H9 (cell line): ENCODE results near the gene ALG2. TPM values are rescaled to one million over a fixed set of nuclear protein-coding genes. Genes with fewer than 3 reads are reported as not detected.

Experiments
- DNase-seq: peaks from one replicate; pipeline ENCODE4 v3.0.0-alpha.2; 2017
- H2AFZ ChIP-seq: one replicate; pipeline ENCODE4 v1.6.1; 2013; ENCODE audit warnings: mild to moderate bottlenecking, low read length, control low read depth, moderate library complexity
- H2AK5ac ChIP-seq: 2 replicates; pipeline ENCODE4 v1.6.1; 2013; ENCODE audit warnings: low read length, control low read depth, mixed read lengths; ENCODE audit not compliant: insufficient read length
- H2BK120ac ChIP-seq: one replicate; pipeline ENCODE4 v1.6.1; 2013; ENCODE audit warnings: low read depth, mild to moderate bottlenecking, low read length, control low read depth, inconsistent platforms; ENCODE audit not compliant: poor library complexity, severe bottlenecking
- H2BK12ac ChIP-seq: 2 replicates; pipeline ENCODE4 v1.6.1; 2013; ENCODE audit warnings: low read length, control low read depth, mixed read lengths, low read depth; ENCODE audit not compliant: insufficient read length
- H2BK15ac ChIP-seq: 2 replicates; pipeline ENCODE4 v1.6.1; 2013; ENCODE audit warnings: low read depth, low read length, control low read depth
- H2BK20ac ChIP-seq: one replicate; pipeline ENCODE4 v1.6.1; 2013; ENCODE audit warnings: low read depth, mild to moderate bottlenecking, low read length, control low read depth, inconsistent platforms; ENCODE audit not compliant: poor library complexity, severe bottlenecking
- H2BK5ac ChIP-seq: 2 replicates; pipeline ENCODE4 v1.6.1; 2013; ENCODE audit warnings: low read length, control low read depth, mixed read lengths; ENCODE audit not compliant: insufficient read length
- H3K14ac ChIP-seq: 2 replicates; pipeline ENCODE4 v1.6.1; 2013; ENCODE audit warnings: low read length, control low read depth; ENCODE audit not compliant: insufficient read depth
- H3K18ac ChIP-seq: 2 replicates; pipeline ENCODE4 v1.6.1; 2013; ENCODE audit warnings: low read depth, mild to moderate bottlenecking, mixed read lengths, low read length, control low read depth; ENCODE audit not compliant: insufficient read length
- H3K23ac ChIP-seq: 2 replicates; pipeline ENCODE4 v1.6.1; 2013; ENCODE audit warnings: low read length, control low read depth, mixed read lengths, low read depth; ENCODE audit not compliant: insufficient read length
- H3K23me2 ChIP-seq: 2 replicates; pipeline ENCODE4 v1.6.1; 2013; ENCODE audit warnings: low read depth, mild to moderate bottlenecking, mixed read lengths, low read length, control low read depth; ENCODE audit not compliant: insufficient read length, poor library complexity, severe bottlenecking
- H3K27ac ChIP-seq: 2 replicates; pipeline ENCODE4 v1.5.1; 2013; ENCODE audit warnings: low read length, control low read depth, mixed read lengths, low read depth; ENCODE audit not compliant: insufficient read length
- H3K27me3 ChIP-seq: 2 replicates; pipeline ENCODE4 v1.6.1; 2013; ENCODE audit warnings: low read length, control low read depth, inconsistent platforms; ENCODE audit not compliant: insufficient read depth
- H3K4ac ChIP-seq: 2 replicates; pipeline ENCODE4 v1.6.1; 2013; ENCODE audit warnings: low read depth, mild to moderate bottlenecking, control low read depth, inconsistent platforms, low read length, moderate library complexity
- H3K4me1 ChIP-seq: 2 replicates; pipeline ENCODE4 v1.6.1; 2013; ENCODE audit warnings: low read length, control low read depth, inconsistent platforms; ENCODE audit not compliant: insufficient read depth
- H3K4me2 ChIP-seq: 2 replicates; pipeline ENCODE4 v1.6.1; 2013; ENCODE audit warnings: low read length, control low read depth, mixed read lengths; ENCODE audit not compliant: insufficient read length, insufficient read depth
- H3K56ac ChIP-seq: 2 replicates; pipeline ENCODE4 v1.6.1; 2013; ENCODE audit warnings: low read depth, mild to moderate bottlenecking, mixed read lengths, low read length, control low read depth; ENCODE audit not compliant: insufficient read length
- H3K79me1 ChIP-seq: 2 replicates; pipeline ENCODE4 v1.6.1; 2013; ENCODE audit warnings: low read depth, mild to moderate bottlenecking, moderate library complexity, low read length, control low read depth, inconsistent platforms; ENCODE audit not compliant: insufficient read depth, poor library complexity, severe bottlenecking
- H3K79me2 ChIP-seq: 2 replicates; pipeline ENCODE4 v1.6.1; 2013; ENCODE audit warnings: low read length, control low read depth, inconsistent platforms; ENCODE audit not compliant: insufficient read depth
- H3K9ac ChIP-seq: 2 replicates; pipeline ENCODE4 v1.6.1; 2013; ENCODE audit warnings: low read length, control low read depth, mixed read lengths; ENCODE audit not compliant: insufficient read length; ENCODE audit errors: extremely low read depth
- H3K9me3 ChIP-seq: one replicate; pipeline ENCODE4 v1.6.1; 2013; ENCODE audit warnings: low read depth, low read length, inconsistent platforms; ENCODE audit not compliant: control insufficient read depth
- H3T11ph ChIP-seq: one replicate; pipeline ENCODE4 v1.6.1; 2013; ENCODE audit warnings: mild to moderate bottlenecking, low read length, control low read depth, inconsistent platforms
- H4K20me1 ChIP-seq: one replicate; pipeline ENCODE4 v1.6.1; 2013; ENCODE audit not compliant: control insufficient read depth, insufficient read length, insufficient read depth
- H4K5ac ChIP-seq: 2 replicates; pipeline ENCODE4 v1.6.1; 2013; ENCODE audit warnings: low read depth, mild to moderate bottlenecking, mixed read lengths, low read length, control low read depth; ENCODE audit not compliant: insufficient read length
- H4K8ac ChIP-seq: replicated peaks from 2 replicates; pipeline ENCODE4 v1.6.1; 2013; ENCODE audit warnings: low read length, control low read depth, mixed read lengths, low read depth; ENCODE audit not compliant: insufficient read length
- H4K91ac ChIP-seq: 2 replicates; pipeline ENCODE4 v1.6.1; 2013; ENCODE audit warnings: low read depth, mild to moderate bottlenecking, moderate library complexity, mixed read lengths, low read length, control low read depth; ENCODE audit not compliant: insufficient read length
- H3K27ac Mint-ChIP-seq, 3 experiments: 2 replicates in 2 of 3; 3 replicates in 1 of 3; pipeline ENCODE4 v1.8.0; 2020 to 2021; ENCODE audit warnings: mixed read lengths in 3 of 3, mild to moderate bottlenecking in 1 of 3, moderate library complexity in 1 of 3
- H3K27me3 Mint-ChIP-seq: 2 replicates; pipeline ENCODE4 v1.8.0; 2021; ENCODE audit warnings: low read depth, mild to moderate bottlenecking, moderate library complexity, mixed read lengths
- H3K36me3 Mint-ChIP-seq, 3 experiments: 2 replicates in 2 of 3; 3 replicates in 1 of 3; pipeline ENCODE4 v1.8.0; 2020 to 2021; ENCODE audit warnings: low read depth in 3 of 3, mixed read lengths in 3 of 3; ENCODE audit not compliant: insufficient read depth in 1 of 3
- H3K4me1 Mint-ChIP-seq, 2 experiments: 2 replicates each; pipeline ENCODE4 v1.8.0; 2020; ENCODE audit warnings: mixed read lengths in 2 of 2
- H3K4me3 Mint-ChIP-seq, 2 experiments: 2 replicates in 1 of 2; 3 replicates in 1 of 2; pipeline ENCODE4 v1.8.0; 2020 to 2021; ENCODE audit warnings: mild to moderate bottlenecking in 2 of 2, mixed read lengths in 2 of 2, moderate library complexity in 1 of 2
- H3K9me3 Mint-ChIP-seq, 2 experiments: 2 replicates in 1 of 2; 3 replicates in 1 of 2; pipeline ENCODE4 v1.8.0; 2020; ENCODE audit warnings: mild to moderate bottlenecking in 2 of 2, mixed read lengths in 2 of 2, moderate library complexity in 1 of 2
- WGBS: extraction: QIAGEN DNeasy Blood & Tissue Kit; methylation state at CpG from one replicate; pipeline ENCODE4 v1.1.7; 2013; ENCODE audit warnings: missing lambda C conversion rate, low lambda C conversion rate, mixed read lengths; ENCODE audit not compliant: insufficient read length; ENCODE audit errors: extremely low coverage; 5-methylcytosine and 5-hydroxymethylcytosine counted together
- total RNA-seq: library from RNA; stranded (reverse); gene quantifications from 2 replicates; pipeline ENCODE4 v1.2.1, GENCODE V29; 2021
- TF ChIP-seq, protein P1 (sequence below): fragments of 200-600 bp; sonication (generic); conservative IDR thresholded peaks from 3 replicates; pipeline ENCODE4 v1.8.0; 2021; ENCODE audit warnings: antibody characterized with exemption, mild to moderate bottlenecking

Gene ALG2
- total RNA-seq, 1 experiment from 2014 or later = 30.1 TPM

GRCh38 chr9:99169086-99169485, 52.7 kb downstream of the ALG2 start:
- peaks cover 60 to 83% of the 10 kb centered on the region in 2 experiments for H3K4me1 Mint-ChIP-seq
- no peak for DNase-seq

More at GRCh38 chr9:99169086-99169485, 52.7 kb downstream of the ALG2 start:
- H4K8ac ChIP-seq = no peak overlapping the region
- H4K91ac ChIP-seq = no peak overlapping the region
- H3K18ac ChIP-seq = no peak overlapping the region
- H2BK12ac ChIP-seq = no peak overlapping the region
- no peak overlapping the region for H4K5ac ChIP-seq
- H3K27me3 ChIP-seq = no peaks in the 10 kb centered on the region
- H2AFZ ChIP-seq = no peak overlapping the region
- no peaks in the 10 kb centered on the region for H3K9me3 ChIP-seq
- Mint-ChIP-seq H3K9me3 (peaks cover 0 to 2% of the 10 kb centered on the region in 2 experiments; a peak in 1 of 5 replicates), H3K4me3 (0 out of 5 replicates have a peak overlapping the region, but pooled peaks of 1 of the 2 experiments have one; percentile 4), H3K27ac (peak overlapping the region in 2 of 3 experiments; percentile 46 to 76; a peak in 2 of 7 replicates), H3K36me3 (no peaks in the 10 kb centered on the region), H3K27me3 (no peaks in the 10 kb centered on the region; the same call in 1 of the 2 replicates)
- no peaks in the 10 kb centered on the region for H3K23me2 ChIP-seq
- H4K20me1 ChIP-seq = no peaks in the 10 kb centered on the region
- H2BK120ac ChIP-seq = no peak overlapping the region
- H2BK5ac ChIP-seq = no peak overlapping the region
- no peak overlapping the region for H3K4me2 ChIP-seq
- H2BK15ac ChIP-seq = no peak overlapping the region
- TF ChIP-seq, protein P1, sequence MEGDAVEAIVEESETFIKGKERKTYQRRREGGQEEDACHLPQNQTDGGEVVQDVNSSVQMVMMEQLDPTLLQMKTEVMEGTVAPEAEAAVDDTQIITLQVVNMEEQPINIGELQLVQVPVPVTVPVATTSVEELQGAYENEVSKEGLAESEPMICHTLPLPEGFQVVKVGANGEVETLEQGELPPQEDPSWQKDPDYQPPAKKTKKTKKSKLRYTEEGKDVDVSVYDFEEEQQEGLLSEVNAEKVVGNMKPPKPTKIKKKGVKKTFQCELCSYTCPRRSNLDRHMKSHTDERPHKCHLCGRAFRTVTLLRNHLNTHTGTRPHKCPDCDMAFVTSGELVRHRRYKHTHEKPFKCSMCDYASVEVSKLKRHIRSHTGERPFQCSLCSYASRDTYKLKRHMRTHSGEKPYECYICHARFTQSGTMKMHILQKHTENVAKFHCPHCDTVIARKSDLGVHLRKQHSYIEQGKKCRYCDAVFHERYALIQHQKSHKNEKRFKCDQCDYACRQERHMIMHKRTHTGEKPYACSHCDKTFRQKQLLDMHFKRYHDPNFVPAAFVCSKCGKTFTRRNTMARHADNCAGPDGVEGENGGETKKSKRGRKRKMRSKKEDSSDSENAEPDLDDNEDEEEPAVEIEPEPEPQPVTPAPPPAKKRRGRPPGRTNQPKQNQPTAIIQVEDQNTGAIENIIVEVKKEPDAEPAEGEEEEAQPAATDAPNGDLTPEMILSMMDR = no peak
- H3K27ac ChIP-seq = no peak overlapping the region
- H3T11ph ChIP-seq = no peak overlapping the region
- no peak overlapping the region for H3K14ac ChIP-seq
- H3K79me2 ChIP-seq = no peaks in the 10 kb centered on the region
- H2BK20ac ChIP-seq = no peak overlapping the region
- H2AK5ac ChIP-seq = no peak overlapping the region
- H3K79me1 ChIP-seq = no peaks in the 10 kb centered on the region
- no CpG with 5 or more reads among the region's 2 CpGs for WGBS
- H3K23ac ChIP-seq = no peak overlapping the region
- no peak overlapping the region for H3K4ac ChIP-seq
- no peak overlapping the region for H3K56ac ChIP-seq
- H3K9ac ChIP-seq = no peak overlapping the region
- H3K4me1 ChIP-seq = peaks cover 4% of the 10 kb centered on the region; the same call in 1 of the 2 replicates
